OCI-LY1 (cell line): Measurements from ENCODE around the gene SHTN1.

Experiments used
- H2AFZ ChIP-seq: fragments of 200-600 bp; sonication (generic), shearing (Covaris generic); 2 replicates; pipeline ENCODE4 v1.6.0; 2014; ENCODE audit warnings: antibody characterized with exemption, mild to moderate bottlenecking, low read length
- H3F3A ChIP-seq: fragments of 200-600 bp; sonication (generic), shearing (Covaris generic); 2 replicates; pipeline ENCODE4 v1.6.0; 2014; ENCODE audit warnings: mild to moderate bottlenecking, antibody characterized with exemption, low read length, moderate library complexity; ENCODE audit not compliant: insufficient read depth
- H3K27ac ChIP-seq: fragments of 200-600 bp; sonication (generic); 2 replicates; pipeline ENCODE4 v1.5.1; 2014; ENCODE audit warnings: low read length, mixed run types, mild to moderate bottlenecking, low read depth; ENCODE audit not compliant: poor library complexity, severe bottlenecking
- H3K27me3 ChIP-seq: fragments of 200-600 bp; sonication (generic); 2 replicates; pipeline ENCODE4 v1.6.0; 2014; ENCODE audit warnings: antibody characterized with exemption, mild to moderate bottlenecking, low read length, moderate library complexity; ENCODE audit not compliant: insufficient read depth
- H3K36me3 ChIP-seq: fragments of 200-600 bp; sonication (generic); 2 replicates; pipeline ENCODE4 v1.6.1; 2014; ENCODE audit warnings: mild to moderate bottlenecking, antibody characterized with exemption, low read length, moderate library complexity, mixed read lengths; ENCODE audit not compliant: insufficient read depth
- H3K4me1 ChIP-seq: fragments of 200-600 bp; sonication (generic); 2 replicates; pipeline ENCODE4 v1.5.1; 2014; ENCODE audit warnings: mild to moderate bottlenecking, low read length, moderate library complexity; ENCODE audit not compliant: insufficient read depth, severe bottlenecking
- H3K4me2 ChIP-seq: fragments of 200-600 bp; sonication (generic), shearing (Covaris generic); 2 replicates; pipeline ENCODE4 v1.6.1; 2014; ENCODE audit warnings: low read length
- H3K4me3 ChIP-seq: fragments of 200-600 bp; sonication (generic); 2 replicates; pipeline ENCODE4 v1.5.1; 2014; ENCODE audit warnings: low read length, low read depth, mild to moderate bottlenecking, mixed read lengths; ENCODE audit not compliant: poor library complexity, severe bottlenecking
- H3K79me2 ChIP-seq: fragments of 200-600 bp; shearing (Covaris generic); 2 replicates; pipeline ENCODE4 v1.6.1; 2016; ENCODE audit warnings: mixed run types, low read length, mixed read lengths; ENCODE audit not compliant: insufficient read depth
- H3K9ac ChIP-seq: fragments of 200-600 bp; sonication (generic), shearing (Covaris generic); 2 replicates; pipeline ENCODE4 v1.6.1; 2014; ENCODE audit warnings: mild to moderate bottlenecking, low read length, mixed read lengths
- H3K9me2 ChIP-seq: fragments of 200-600 bp; sonication (generic), shearing (Covaris generic); 2 replicates; pipeline ENCODE4 v1.6.1; 2014; ENCODE audit warnings: low read depth, mild to moderate bottlenecking, low read length, mixed read lengths
- H3K9me3 ChIP-seq: fragments of 200-600 bp; shearing (Covaris generic); 2 replicates; pipeline ENCODE4 v1.6.1; 2014; ENCODE audit warnings: low read length, mixed read lengths
- H4K20me1 ChIP-seq: fragments of 200-600 bp; sonication (generic), shearing (Covaris generic); 2 replicates; pipeline ENCODE4 v1.6.0; 2016; ENCODE audit warnings: mild to moderate bottlenecking, low read length; ENCODE audit not compliant: insufficient read depth
- CTCF ChIP-seq: fragments of 200-600 bp; sonication (generic), shearing (Covaris generic); IDR thresholded peaks from 2 replicates; pipeline ENCODE4 v1.5.1; 2017; ENCODE audit warnings: mild to moderate bottlenecking, antibody characterized with exemption, low read length, moderate library complexity, mixed read lengths
- EZH2 ChIP-seq: fragments of 200-600 bp; sonication (generic), shearing (Covaris generic); IDR thresholded peaks from 2 replicates; pipeline ENCODE4 v1.8.0; 2017; ENCODE audit warnings: borderline replicate concordance, mixed run types, mild to moderate bottlenecking, antibody characterized with exemption, low read length, moderate library complexity, mixed read lengths

The SHTN1 gene

GRCh38 chr10:116909307-116909706, 95.7 kb downstream of the SHTN1 start:
- Histone ChIP-seq H3K27me3 (no peaks in the 10 kb centered on the region), H3K27ac (no peak overlapping the region), H4K20me1 (no peaks in the 10 kb centered on the region), H3K4me1 (no peaks in the 10 kb centered on the region), H3K9me2 (no peaks in the 10 kb centered on the region), H3K79me2 (no peaks in the 10 kb centered on the region), H3K9ac (no peak overlapping the region), H3K4me3 (no peak overlapping the region), H2AFZ (no peak overlapping the region), H3K9me3 (no peaks in the 10 kb centered on the region), H3F3A (no peaks in the 10 kb centered on the region), H3K4me2 (no peak overlapping the region), H3K36me3 (no peaks in the 10 kb centered on the region; the same call in 1 of the 2 replicates)
- no peak for TF ChIP-seq CTCF
- no peak for TF ChIP-seq EZH2

DNA sequence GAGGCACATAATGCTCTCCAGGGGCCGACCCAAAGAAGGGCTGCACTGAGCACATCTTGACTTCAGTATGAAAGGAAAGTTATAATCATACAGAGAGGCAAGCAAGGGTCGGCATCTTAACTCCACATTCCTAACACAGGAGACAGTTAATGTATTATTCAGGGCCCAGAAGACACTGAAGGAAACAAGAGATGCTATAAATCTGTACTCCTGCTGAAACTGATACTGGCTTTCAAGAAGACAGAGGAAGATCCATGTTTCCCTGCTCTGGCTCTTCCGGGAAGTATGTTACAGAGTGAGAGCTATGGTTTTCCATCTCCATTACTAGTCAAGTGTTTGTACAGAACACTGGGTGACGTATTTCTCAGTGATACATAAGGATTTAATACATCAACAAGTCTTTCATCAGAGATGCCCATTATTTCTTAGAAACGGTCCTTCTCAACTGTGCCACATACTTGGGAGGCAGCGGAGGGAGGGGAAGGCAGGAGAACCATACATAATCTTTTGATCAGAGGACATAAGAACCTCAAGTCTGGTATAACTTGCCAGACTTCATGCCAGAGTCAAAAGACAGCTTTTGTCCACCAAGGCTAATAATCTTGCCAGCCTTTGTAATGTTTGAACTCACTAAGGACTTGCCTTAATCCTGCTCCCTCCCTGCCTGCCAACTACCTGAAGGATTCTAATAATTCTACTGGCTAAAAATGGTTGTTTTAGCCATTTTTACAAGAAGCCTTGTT, 97.6 kb downstream of the SHTN1 start:
- Histone ChIP-seq H4K20me1 (no peaks in the 10 kb centered on the region), H3K9me2 (no peaks in the 10 kb centered on the region)
- TF ChIP-seq CTCF: no peak
- TF ChIP-seq EZH2: no peak

DNA sequence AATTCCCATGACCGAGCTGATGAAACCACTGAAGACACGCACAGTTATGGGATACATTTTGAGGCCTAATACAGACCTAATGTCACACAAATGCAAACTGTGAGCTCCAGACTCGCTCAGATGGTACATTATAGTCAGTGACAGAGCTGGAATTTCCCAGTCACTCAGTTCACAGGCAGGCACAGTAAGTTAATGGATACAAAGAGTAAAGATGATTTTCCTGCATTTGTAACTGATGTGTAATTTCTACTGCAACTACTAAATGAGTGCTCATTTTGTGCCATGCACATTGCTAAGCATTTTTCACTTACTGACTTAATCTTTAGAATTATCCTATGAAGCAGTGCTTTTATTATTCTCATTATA, 99.2 kb downstream of the SHTN1 start:
- no peak overlapping the region for H3K4me2 ChIP-seq
- H3K27me3 ChIP-seq: no peaks in the 10 kb centered on the region
- H3F3A ChIP-seq: no peaks in the 10 kb centered on the region
- no peaks in the 10 kb centered on the region for H4K20me1 ChIP-seq
- no peaks in the 10 kb centered on the region for H3K9me2 ChIP-seq
- no peaks in the 10 kb centered on the region; the same call in 1 of the 2 replicates for H3K36me3 ChIP-seq
- H2AFZ ChIP-seq: no peak overlapping the region
- H3K27ac ChIP-seq: no peak overlapping the region
- H3K79me2 ChIP-seq: no peaks in the 10 kb centered on the region
- no peak overlapping the region for H3K4me3 ChIP-seq
- H3K9me3 ChIP-seq: no peaks in the 10 kb centered on the region
- no peak for TF ChIP-seq CTCF
- no peak for TF ChIP-seq EZH2
- H3K9ac ChIP-seq: no peak overlapping the region
- no peaks in the 10 kb centered on the region for H3K4me1 ChIP-seq

More for the DNA sequence above, 97.6 kb downstream of the SHTN1 start:
- H3K9ac ChIP-seq: no peak overlapping the region
- no peak overlapping the region for H3K4me2 ChIP-seq
- H3K27ac ChIP-seq: no peak overlapping the region
- H3K36me3 ChIP-seq: no peaks in the 10 kb centered on the region; the same call in 1 of the 2 replicates
- H2AFZ ChIP-seq: no peak overlapping the region
- no peaks in the 10 kb centered on the region for H3K9me3 ChIP-seq
- no peaks in the 10 kb centered on the region for H3K27me3 ChIP-seq
- H3F3A ChIP-seq: no peaks in the 10 kb centered on the region
- no peaks in the 10 kb centered on the region for H3K4me1 ChIP-seq
- no peak overlapping the region for H3K4me3 ChIP-seq
- no peaks in the 10 kb centered on the region for H3K79me2 ChIP-seq
